HG03342 (cell line): ENCODE results near the gene JADE1.
A peak's percentile ranks its signal among the peaks of the same experiment; 100 is the strongest.

ENCODE experiments used
- ATAC-seq: cut with Tn5 transposase; IDR thresholded peaks from one replicate; pipeline ENCODE4 v1.9.1; 2021; ENCODE audit warnings: mild to moderate bottlenecking, moderate library complexity; ENCODE audit not compliant: unreplicated experiment

JADE1 gene

DNA sequence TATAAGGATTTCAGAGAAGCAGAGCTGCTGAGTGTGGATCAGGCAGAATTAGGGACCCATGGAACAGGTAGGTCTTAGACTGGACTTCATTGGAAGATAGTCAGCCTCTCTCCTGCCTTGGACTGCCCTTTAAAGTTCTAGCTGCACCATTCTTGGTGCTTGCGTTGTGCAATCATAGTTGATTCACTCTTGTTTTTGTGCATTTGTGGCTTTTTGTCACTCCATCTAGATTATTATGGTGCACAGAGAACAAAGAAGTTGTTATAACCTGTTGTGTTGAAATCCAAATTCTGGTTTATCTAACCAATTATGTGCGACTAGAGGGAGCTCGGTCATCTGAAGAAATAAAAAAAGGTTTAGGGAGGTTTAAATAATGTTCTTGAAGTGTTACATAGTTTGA lies 59.3 kb downstream of the JADE1 start:
- ATAC-seq: no peak

DNA sequence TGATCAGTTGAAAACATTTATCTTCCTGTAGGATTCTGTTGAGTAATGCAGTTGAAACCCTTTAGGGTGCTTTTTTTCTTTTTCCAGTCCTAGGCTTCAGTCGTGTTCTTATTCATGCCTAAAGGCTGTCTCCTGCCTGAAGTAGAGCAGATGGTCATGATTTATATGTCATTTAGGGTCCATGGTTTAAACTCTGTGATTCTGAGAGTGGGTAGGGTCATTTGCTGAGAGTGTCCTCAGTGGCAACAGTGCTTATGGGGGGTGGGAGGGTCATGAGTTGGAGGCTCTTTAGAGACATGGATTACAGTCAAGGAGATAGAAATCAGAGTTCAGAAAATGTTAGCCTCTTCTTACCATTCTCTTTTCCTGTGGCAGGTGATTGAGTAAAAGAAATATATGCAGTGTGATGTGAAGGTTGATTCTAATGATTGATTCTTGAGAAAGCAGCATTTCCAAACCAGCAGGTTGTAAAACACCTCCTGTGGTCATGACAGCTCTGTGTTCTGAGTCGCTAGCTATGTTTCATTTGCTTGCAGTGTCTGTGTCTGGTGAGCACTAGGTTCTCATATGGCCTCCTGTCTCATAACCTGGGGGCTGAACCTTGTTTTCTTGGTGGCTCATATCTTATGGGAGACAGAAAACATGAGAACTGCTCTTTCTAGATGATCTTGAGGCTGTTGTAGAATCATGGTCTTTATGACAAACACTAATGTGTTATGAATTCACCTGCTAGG lies 60.4 kb downstream of the JADE1 start:
- no peak for ATAC-seq

DNA sequence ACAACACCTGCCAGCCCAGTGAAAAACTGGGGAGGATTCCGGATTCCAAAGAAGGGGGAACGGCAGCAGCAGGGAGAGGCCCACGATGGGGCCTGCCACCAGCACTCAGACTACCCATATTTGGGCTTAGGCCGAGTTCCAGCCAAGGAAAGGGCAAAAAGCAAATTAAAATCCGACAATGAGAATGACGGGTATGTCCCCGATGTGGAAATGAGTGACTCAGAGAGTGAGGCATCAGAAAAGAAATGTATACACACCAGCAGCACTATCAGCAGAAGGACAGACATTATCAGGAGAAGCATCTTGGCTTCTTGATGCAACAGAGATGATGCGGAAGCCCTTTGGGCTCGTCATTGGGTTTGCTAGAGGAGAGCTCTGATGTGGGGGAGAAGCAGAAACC lies 62.4 kb downstream of the JADE1 start:
- no peak for ATAC-seq

DNA sequence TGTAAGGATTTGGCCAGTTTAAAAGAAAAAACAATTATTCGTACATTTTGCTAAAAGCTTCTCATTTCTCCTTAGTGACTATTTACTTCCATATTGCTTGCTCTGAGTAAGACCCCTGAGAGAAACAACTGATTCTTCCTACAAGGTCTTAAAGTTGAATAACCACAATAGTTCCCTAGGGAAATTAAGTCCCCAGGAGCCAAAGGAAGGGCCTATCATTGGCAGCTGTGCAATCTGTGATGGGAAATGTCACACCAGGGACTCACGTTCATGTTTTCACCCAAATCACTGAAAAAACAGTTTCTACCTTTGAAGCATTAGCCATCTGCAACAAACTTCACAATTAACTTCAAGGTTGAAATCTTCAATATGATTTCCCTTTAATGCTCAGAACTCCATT lies 66.7 kb downstream of the JADE1 start:
- ATAC-seq: no peak

DNA sequence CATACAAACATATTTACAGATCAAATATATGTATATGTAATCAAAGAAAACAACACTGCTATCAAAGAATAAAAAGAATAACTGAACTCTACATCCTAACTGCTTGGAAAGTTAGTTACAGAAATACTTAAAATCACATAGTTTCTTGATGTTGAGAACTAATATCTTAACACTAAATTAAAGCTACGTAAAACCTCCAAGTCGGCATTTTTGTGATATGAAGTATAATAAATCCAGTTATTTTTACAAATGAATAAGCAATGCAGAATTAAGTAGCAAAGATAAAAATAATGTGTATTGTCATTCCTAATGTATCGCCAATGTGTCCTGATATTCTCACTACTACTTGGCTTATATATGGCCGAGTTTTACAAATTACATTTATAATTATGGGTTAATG lies 68.4 kb downstream of the JADE1 start:
- ATAC-seq: no peak

DNA sequence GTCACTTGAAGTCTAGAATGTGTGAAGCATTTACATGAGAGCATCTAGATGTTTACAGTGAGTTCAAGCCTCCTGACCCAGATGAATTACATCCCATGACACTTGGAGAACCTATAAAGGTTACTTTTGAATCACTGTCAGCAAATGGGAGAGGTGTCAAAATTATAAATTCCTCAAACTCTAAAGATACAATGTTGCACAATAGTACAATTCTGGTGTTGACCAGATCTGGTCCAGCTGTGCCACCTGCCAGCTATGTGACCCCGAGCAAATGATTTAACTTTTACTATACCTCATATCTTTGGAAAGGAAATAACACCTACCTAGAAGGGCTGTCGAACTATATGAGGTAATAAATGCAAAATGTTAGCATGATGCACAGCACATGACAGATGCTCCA lies 69.8 kb downstream of the JADE1 start:
- no peak for ATAC-seq

DNA sequence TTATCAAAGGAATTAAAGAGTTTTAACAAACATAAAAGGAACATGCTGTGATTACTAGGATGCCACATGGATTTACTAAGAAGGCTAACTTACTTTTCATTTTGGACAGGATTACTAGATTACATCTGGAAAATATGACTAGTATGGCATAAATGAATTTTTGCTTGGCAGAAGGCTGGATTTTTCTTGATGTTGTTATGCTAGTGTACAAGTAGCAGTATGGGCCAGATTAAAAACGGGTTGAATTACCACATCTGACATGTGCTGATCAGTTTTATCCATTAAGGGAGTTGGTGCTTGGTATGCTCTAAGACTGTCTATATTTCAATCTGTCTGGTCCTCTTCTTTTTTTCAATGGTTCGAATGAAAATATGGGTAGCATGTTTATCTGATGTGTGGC lies 70.5 kb downstream of the JADE1 start:
- ATAC-seq: no peak

DNA sequence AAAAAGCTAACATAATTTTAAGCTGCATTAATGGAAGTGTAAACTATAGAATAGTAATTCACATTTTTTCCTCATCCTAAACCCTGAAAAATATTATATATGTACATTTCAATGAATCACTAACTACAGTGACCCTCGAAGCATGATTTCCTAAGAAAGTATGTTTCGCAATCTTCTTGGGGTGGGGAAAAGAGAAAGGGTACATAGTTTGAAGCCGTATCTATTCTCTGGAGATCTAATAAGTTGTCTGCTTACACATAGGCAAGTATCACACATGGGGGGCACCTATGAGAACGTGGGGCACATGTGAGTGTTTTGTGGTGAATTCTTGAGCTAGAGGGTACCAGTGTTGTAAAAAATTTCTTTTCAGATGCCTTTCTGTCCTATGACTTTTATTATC lies 71.2 kb downstream of the JADE1 start:
- ATAC-seq: no peak

DNA sequence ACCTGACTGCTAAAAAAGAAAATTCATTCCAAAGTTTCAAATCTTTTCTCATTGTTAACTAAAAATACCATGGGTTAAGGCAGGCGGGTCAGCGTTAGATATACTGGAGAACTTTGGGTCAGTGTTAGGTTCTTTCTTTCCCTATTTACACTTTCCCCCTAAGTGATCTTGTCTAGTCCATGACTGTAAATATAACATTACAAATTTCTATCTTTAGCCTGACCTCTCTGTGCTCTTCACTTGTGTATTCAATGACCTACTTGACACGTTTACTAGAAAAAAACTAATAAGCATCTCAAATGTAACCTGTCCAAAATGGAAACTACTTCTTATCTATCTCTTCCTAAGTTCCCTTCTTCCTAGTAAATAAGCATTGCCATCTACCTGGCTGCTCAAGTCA lies 95.3 kb downstream of the JADE1 start:
- ATAC-seq: no peak

DNA sequence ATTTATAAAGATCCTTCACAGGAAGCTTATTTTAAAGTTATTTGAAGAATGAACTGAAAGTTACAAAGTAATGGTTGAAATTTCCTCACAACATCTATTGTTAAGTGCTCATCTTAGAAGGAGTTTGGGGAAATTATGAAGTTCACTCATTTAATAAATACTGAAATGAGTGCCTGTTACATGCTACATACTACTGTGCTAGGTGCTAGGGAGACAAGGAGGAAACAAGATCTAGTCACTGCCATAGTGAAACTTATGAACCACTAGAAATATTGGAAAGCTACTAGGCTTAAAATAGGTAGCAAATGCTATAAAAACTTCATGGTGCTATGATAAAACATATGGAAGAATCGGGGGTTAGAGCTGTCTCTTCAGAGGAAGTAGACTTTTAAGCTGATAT lies 97.1 kb downstream of the JADE1 start:
- ATAC-seq: no peak

DNA sequence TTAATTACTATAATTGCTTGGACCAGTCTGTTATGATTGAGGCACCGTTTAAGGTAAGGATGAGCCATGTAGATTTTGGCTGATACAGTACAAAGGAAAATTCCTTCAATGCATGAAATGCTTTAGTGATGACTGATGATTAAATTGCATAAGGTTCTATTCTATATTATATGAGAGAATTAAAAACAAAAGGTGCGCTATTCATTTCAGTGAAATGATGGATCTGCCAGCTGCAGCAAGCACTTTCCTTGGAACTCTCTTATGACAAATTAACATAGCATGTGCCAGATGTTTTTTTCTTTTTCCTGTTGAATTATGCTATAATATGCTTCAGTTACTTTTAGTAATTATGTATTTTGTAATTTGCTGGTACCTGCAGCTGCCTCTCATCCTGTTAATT lies 98.5 kb downstream of the JADE1 start:
- ATAC-seq: no peak

DNA sequence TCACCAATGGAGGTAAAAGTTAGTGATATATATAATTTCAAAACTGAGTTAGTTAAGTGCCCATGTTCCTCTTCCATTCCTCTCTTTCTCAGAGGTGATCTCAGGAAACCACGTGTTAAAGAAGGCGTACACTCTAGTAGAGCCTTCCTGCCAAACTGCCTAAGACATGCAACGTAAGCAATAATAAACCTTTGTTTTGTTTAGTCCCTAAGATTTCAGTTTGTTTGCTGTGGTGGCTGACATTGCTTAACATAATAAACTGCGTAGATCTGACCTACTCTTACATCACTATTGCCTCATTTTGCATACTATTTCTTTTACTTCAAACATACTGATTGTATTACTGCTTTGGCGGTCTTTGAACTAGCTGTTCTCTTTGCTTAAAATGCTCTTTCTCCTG lies 99.2 kb downstream of the JADE1 start:
- ATAC-seq: no peak

DNA sequence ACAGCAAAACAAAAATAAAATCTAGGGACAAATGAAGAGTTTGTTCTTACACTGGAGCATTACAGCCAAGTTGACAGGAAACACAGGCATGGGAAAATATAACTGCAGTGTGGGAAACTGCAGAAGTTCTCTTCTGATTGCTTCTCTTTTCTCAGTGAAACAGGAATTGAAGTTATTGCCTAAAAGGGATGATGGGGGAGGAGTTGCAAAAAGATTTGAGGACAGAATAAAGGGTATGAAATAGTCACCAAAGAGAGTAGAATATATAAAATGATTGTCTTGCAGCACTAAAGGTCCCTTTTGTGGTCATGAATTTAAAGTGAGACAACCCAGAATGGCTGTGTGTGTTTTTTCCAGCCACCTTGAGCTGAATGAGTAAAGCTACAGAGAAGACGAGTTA lies 103.7 kb downstream of the JADE1 start:
- ATAC-seq: no peak

DNA sequence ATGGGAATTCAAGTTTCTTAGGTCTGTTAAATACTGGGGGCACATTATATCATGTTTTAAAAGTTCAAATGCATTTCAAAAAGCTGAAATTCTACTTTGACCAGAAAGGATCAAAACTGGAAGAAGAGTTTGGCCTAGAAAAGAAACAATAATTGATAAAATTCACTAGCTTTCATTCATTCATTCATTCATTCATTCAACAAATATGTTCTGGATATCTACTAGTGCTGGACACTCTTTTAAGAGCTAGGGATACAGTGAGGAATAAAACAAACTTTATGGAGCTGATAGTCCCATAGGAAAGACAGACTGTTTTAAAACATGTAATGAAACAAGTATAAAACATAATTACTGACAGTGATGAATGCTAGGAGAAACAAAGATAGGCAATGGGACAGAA lies 106.0 kb downstream of the JADE1 start:
- ATAC-seq: no peak

DNA sequence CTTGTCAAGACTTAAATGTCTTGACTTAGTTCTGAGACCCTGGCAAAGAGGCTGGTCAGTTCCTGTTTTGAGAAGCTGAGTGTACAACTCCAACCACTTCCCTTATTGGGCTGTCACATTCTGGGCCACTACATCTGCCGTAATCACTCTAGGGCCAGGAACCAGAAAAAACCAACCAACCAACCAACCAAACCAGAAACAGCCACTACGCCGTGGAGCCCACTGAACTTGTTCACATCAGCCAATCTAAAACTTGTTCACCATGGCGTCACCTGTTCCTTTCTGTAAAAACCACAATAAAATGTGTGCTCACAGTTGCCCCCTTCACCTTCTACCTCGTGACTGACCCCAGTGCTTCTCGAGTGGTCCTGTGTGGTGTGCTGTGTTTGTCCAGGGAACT lies 107.3 kb downstream of the JADE1 start:
- ATAC-seq: peak; percentile 82

DNA sequence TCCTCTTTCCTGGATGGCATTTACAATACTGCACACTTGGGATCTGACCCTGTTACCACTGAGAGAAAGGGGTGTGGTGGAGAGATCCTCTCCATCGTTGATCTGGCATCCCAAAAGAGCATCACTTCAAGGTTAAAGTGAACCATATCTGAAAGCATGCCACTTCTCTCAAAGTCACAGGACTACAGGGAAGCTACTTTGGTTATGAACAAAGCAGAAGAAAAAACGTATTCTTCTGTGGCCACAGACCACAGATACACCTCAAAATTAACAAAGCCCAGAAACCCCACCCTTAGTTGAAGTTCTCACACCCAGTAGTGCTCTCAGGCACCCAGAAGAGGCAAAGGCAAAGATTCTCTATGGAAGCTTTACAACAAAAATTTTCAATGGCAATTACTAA lies 108.3 kb downstream of the JADE1 start:
- peak; percentile 70 for ATAC-seq

DNA sequence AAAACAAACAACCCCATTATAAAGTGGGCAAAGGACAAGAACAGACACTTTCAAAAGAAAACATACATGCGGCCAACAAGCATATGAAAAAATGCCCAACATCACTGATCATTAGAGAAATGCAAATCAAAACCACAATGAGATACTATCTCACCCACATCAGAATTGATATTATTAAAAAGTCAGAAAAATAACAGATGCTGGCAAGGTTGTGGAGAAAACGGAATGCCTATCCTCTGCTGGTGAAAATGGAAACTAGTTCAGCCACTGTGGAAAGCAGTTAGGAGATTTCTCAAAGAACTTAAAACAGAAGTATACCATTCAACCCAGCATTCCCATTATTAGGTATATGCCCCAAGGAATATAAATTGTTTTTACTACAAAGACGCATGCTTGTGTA lies 112.5 kb downstream of the JADE1 start:
- no peak for ATAC-seq
